HepG2 (cell line): Measurements from ENCODE around the gene GRAMD4. TPM values are rescaled to one million over a fixed set of nuclear protein-coding genes. Genes with fewer than 3 reads are reported as not detected.
A peak's percentile ranks its signal among the peaks of the same experiment; 100 is the strongest.

ENCODE experiments used
- MIXL1 ChIP-seq: IDR thresholded peaks from 2 replicates; pipeline ENCODE4 v1.6.1; 2016
- NKX3-1 ChIP-seq: sonication (generic); formaldehyde crosslinking; IDR thresholded peaks from 2 replicates; pipeline ENCODE4 v1.5.0; 2020; ENCODE audit warnings: missing genetic modification reagents
- RXRB ChIP-seq: IDR thresholded peaks from 2 replicates; pipeline ENCODE4 v1.6.1; 2016; ENCODE audit warnings: borderline replicate concordance, missing genetic modification reagents, missing compliant biosample characterization
- SMAD9 ChIP-seq: sonication (generic); formaldehyde crosslinking; IDR thresholded peaks from 2 replicates; pipeline ENCODE4 v1.5.1; 2020; ENCODE audit warnings: mild to moderate bottlenecking, missing genetic modification reagents
- ZBTB20 ChIP-seq: sonication (generic); formaldehyde crosslinking; IDR thresholded peaks from 2 replicates; pipeline ENCODE4 v1.8.1; 2023; ENCODE audit warnings: missing genetic modification reagents, low read depth, mild to moderate bottlenecking, borderline replicate concordance
- ZMYM3 ChIP-seq: sonication (generic); formaldehyde crosslinking; IDR thresholded peaks from 2 replicates; pipeline ENCODE4 v1.5.1; 2020; ENCODE audit warnings: mild to moderate bottlenecking, missing genetic modification reagents
- ZNF121 ChIP-seq: sonication (generic); formaldehyde crosslinking; IDR thresholded peaks from 2 replicates; pipeline ENCODE4 v1.5.0; 2020; ENCODE audit warnings: mild to moderate bottlenecking, missing genetic modification reagents
- ZNF34 ChIP-seq: sonication (generic); formaldehyde crosslinking; IDR thresholded peaks from 2 replicates; pipeline ENCODE4 v1.4.0; 2020; ENCODE audit warnings: mild to moderate bottlenecking, missing genetic modification reagents, borderline replicate concordance
- ZNF441 ChIP-seq: sonication (generic); formaldehyde crosslinking; IDR thresholded peaks from 2 replicates; pipeline ENCODE4 v1.7.0; 2021; ENCODE audit warnings: missing genetic modification reagents, borderline replicate concordance
- ZNF460 ChIP-seq: sonication (generic); formaldehyde crosslinking; IDR thresholded peaks from 2 replicates; pipeline ENCODE4 v1.5.1; 2020; ENCODE audit warnings: missing genetic modification reagents, mild to moderate bottlenecking, borderline replicate concordance
- ZNF549 ChIP-seq: sonication (generic); formaldehyde crosslinking; IDR thresholded peaks from 2 replicates; pipeline ENCODE4 v1.5.0; 2020; ENCODE audit warnings: missing genetic modification reagents
- ZNF556 ChIP-seq: sonication (generic); formaldehyde crosslinking; IDR thresholded peaks from 2 replicates; pipeline ENCODE4 v1.4.0; 2020; ENCODE audit warnings: mild to moderate bottlenecking, missing genetic modification reagents, borderline replicate concordance
- polyA plus RNA-seq, 8 experiments: library from polyadenylated mRNA; depleted of rRNA in 3 of 8; stranded (reverse) in 7 of 8; unstranded in 1 of 8; fragments of >200 nt; fragmentation: Illumina TruSeq in 4 of 8; extraction: Trizol in 4 of 8; gene quantifications; 2 replicates each; pipeline versions ENCODE4 v1.2.1 to v1.2.3, GENCODE V29; 2011 to 2016; ENCODE audit warnings: low read depth in 4 of 8, missing spikeins in 1 of 8, mixed read lengths in 1 of 8; ENCODE audit not compliant: insufficient read depth in 1 of 8
- total RNA-seq, 5 experiments: library from RNA; depleted of rRNA; stranded (reverse); fragments of >200 nt; fragmentation: Illumina TruSeq; extraction: Trizol; gene quantifications; 2 replicates each; pipeline ENCODE4 v1.2.3, GENCODE V29; 2016; ENCODE audit warnings: low read depth in 1 of 5
- TF ChIP-seq, protein P1 (sequence below): sonication (generic); formaldehyde crosslinking; IDR thresholded peaks from 2 replicates; pipeline ENCODE4 v1.4.0; 2020; ENCODE audit warnings: missing genetic modification reagents
- TF ChIP-seq, protein P2 (sequence below): sonication (generic); formaldehyde crosslinking; IDR thresholded peaks from 2 replicates; pipeline ENCODE4 v1.5.0; 2020; ENCODE audit warnings: mild to moderate bottlenecking, missing genetic modification reagents, borderline replicate concordance
- TF ChIP-seq, protein P3 (sequence below): sonication (generic); formaldehyde crosslinking; conservative IDR thresholded peaks from 2 replicates; pipeline ENCODE4 v1.5.0; 2020; ENCODE audit warnings: missing genetic modification reagents
- TF ChIP-seq, protein P4 (sequence below): sonication (generic); formaldehyde crosslinking; conservative IDR thresholded peaks from 2 replicates; pipeline ENCODE4 v1.4.0; 2020; ENCODE audit warnings: mild to moderate bottlenecking, missing genetic modification reagents, moderate library complexity
- TF ChIP-seq, protein P5 (sequence below): sonication (generic); formaldehyde crosslinking; IDR thresholded peaks from 2 replicates; pipeline ENCODE4 v1.4.0; 2020; ENCODE audit warnings: missing genetic modification reagents

GRAMD4 gene
- total and polyA plus RNA-seq, 2 of the 13 experiments (the other 11 are each of a cell fraction or from before 2014, with no cell fraction given), result 15.2 to 15.7 TPM

DNA sequence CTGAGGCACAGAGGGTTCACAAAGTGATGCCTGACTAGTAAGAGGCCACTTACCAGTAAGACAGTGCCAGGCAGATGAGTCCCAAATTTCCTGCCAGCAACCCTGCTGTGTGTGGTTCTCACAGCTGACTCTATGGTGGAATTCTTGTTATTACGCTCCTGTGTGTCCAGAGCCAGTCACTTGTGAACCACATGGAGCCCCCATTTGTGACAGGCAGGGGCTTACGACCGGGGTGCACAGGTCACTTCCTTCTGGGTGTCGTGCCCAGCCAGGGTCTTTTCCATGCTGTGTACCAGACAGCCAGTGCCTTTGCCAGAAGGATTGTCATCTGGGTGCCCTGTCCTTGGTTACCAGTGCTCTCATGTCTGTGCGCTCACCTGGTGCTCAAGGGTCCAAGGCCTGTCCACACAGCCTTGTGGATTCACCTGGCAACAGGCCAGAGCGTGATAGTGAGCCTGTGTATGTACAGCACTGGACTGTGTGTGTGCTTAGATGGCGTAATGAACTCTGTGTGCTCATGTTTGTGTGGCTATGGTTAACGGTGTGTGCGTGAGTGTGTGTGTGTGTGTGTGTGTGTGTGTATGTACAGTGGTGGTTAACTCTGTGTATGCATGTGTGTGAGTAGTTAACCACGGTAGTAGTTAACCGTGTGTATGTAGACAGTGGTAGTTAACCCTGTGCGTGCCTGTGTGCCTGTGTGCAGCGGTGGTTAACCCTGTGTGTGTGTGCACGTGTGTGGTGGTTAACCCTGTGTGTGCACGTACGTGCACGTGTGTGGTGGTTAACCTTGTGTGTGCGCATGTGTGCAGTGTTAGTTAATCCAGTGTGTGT, 18.6 kb downstream of the GRAMD4 start (continued):
- peak; percentile 89 for TF ChIP-seq MIXL1 (CRISPR knock-in tag)
- no peak for TF ChIP-seq NKX3-1 (CRISPR knock-in tag)
- TF ChIP-seq, protein P1, sequence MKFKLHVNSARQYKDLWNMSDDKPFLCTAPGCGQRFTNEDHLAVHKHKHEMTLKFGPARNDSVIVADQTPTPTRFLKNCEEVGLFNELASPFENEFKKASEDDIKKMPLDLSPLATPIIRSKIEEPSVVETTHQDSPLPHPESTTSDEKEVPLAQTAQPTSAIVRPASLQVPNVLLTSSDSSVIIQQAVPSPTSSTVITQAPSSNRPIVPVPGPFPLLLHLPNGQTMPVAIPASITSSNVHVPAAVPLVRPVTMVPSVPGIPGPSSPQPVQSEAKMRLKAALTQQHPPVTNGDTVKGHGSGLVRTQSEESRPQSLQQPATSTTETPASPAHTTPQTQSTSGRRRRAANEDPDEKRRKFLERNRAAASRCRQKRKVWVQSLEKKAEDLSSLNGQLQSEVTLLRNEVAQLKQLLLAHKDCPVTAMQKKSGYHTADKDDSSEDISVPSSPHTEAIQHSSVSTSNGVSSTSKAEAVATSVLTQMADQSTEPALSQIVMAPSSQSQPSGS (CRISPR knock-in tag), result peak; percentile 84
- TF ChIP-seq, protein P2, sequence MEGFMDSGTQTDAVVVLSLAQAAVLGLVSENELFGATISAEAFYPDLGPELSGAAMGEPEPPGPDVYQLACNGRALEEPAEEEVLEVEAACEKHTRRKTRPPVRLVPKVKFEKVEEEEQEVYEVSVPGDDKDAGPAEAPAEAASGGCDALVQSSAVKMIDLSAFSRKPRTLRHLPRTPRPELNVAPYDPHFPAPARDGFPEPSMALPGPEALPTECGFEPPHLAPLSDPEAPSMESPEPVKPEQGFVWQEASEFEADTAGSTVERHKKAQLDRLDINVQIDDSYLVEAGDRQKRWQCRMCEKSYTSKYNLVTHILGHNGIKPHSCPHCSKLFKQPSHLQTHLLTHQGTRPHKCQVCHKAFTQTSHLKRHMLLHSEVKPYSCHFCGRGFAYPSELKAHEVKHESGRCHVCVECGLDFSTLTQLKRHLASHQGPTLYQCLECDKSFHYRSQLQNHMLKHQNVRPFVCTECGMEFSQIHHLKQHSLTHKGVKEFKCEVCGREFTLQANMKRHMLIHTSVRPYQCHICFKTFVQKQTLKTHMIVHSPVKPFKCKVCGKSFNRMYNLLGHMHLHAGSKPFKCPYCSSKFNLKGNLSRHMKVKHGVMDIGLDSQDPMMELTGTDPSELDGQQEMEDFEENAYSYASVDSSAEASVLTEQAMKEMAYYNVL (CRISPR knock-in tag), result peak; percentile 85; the same call in 1 of the 2 replicates
- TF ChIP-seq, protein P3, sequence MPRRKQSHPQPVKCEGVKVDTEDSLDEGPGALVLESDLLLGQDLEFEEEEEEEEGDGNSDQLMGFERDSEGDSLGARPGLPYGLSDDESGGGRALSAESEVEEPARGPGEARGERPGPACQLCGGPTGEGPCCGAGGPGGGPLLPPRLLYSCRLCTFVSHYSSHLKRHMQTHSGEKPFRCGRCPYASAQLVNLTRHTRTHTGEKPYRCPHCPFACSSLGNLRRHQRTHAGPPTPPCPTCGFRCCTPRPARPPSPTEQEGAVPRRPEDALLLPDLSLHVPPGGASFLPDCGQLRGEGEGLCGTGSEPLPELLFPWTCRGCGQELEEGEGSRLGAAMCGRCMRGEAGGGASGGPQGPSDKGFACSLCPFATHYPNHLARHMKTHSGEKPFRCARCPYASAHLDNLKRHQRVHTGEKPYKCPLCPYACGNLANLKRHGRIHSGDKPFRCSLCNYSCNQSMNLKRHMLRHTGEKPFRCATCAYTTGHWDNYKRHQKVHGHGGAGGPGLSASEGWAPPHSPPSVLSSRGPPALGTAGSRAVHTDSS (CRISPR knock-in tag), result no peak
- TF ChIP-seq, protein P4, sequence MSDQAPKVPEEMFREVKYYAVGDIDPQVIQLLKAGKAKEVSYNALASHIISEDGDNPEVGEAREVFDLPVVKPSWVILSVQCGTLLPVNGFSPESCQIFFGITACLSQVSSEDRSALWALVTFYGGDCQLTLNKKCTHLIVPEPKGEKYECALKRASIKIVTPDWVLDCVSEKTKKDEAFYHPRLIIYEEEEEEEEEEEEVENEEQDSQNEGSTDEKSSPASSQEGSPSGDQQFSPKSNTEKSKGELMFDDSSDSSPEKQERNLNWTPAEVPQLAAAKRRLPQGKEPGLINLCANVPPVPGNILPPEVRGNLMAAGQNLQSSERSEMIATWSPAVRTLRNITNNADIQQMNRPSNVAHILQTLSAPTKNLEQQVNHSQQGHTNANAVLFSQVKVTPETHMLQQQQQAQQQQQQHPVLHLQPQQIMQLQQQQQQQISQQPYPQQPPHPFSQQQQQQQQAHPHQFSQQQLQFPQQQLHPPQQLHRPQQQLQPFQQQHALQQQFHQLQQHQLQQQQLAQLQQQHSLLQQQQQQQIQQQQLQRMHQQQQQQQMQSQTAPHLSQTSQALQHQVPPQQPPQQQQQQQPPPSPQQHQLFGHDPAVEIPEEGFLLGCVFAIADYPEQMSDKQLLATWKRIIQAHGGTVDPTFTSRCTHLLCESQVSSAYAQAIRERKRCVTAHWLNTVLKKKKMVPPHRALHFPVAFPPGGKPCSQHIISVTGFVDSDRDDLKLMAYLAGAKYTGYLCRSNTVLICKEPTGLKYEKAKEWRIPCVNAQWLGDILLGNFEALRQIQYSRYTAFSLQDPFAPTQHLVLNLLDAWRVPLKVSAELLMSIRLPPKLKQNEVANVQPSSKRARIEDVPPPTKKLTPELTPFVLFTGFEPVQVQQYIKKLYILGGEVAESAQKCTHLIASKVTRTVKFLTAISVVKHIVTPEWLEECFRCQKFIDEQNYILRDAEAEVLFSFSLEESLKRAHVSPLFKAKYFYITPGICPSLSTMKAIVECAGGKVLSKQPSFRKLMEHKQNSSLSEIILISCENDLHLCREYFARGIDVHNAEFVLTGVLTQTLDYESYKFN (CRISPR knock-in tag), result peak; percentile 89
- TF ChIP-seq ZBTB20 (CRISPR knock-in tag), result peak; percentile 86; the same call in 1 of the 2 replicates
- TF ChIP-seq ZNF121 (CRISPR knock-in tag), result no peak
- TF ChIP-seq RXRB, result peak; percentile 74
- TF ChIP-seq ZNF556, result peak; percentile 69; the same call in 1 of the 2 replicates
- TF ChIP-seq ZNF441 (CRISPR knock-in tag), result no peak
- no peak for TF ChIP-seq SMAD9
- TF ChIP-seq ZNF460 (CRISPR knock-in tag), result peak; percentile 27; the same call in 1 of the 2 replicates
- TF ChIP-seq ZNF34, result no peak
- no peak for TF ChIP-seq ZNF549
- peak; percentile 94 for TF ChIP-seq ZMYM3 (CRISPR knock-in tag)
- TF ChIP-seq, protein P5, sequence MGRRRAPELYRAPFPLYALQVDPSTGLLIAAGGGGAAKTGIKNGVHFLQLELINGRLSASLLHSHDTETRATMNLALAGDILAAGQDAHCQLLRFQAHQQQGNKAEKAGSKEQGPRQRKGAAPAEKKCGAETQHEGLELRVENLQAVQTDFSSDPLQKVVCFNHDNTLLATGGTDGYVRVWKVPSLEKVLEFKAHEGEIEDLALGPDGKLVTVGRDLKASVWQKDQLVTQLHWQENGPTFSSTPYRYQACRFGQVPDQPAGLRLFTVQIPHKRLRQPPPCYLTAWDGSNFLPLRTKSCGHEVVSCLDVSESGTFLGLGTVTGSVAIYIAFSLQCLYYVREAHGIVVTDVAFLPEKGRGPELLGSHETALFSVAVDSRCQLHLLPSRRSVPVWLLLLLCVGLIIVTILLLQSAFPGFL (CRISPR knock-in tag), result no peak
